GM23248 (cell line): ENCODE data around the gene ARL6IP4. TPM values are rescaled to one million over a fixed set of nuclear protein-coding genes. Genes with fewer than 3 reads are reported as not detected.

Source experiments
- DNase-seq: peaks from one replicate; pipeline ENCODE4 v3.0.0-alpha.2; 2015
- H2AFZ ChIP-seq: fragments of 200-600 bp; sonication (generic); 2 replicates; pipeline ENCODE4 v1.6.1; 2016; ENCODE audit warnings: antibody characterized with exemption
- H3F3A ChIP-seq: fragments of 200-600 bp; sonication (generic); 2 replicates; pipeline ENCODE4 v1.6.1; 2016; ENCODE audit warnings: mild to moderate bottlenecking, antibody characterized with exemption, mixed run types; ENCODE audit not compliant: insufficient read depth
- H3K27ac ChIP-seq: fragments of 200-600 bp; sonication (generic); 2 replicates; pipeline ENCODE4 v1.5.1; 2016; ENCODE audit warnings: mild to moderate bottlenecking
- H3K27me3 ChIP-seq: fragments of 200-600 bp; sonication (generic); replicated peaks from 2 replicates; pipeline ENCODE4 v1.6.1; 2016; ENCODE audit warnings: mild to moderate bottlenecking; ENCODE audit not compliant: insufficient read depth
- H3K36me3 ChIP-seq: fragments of 200-600 bp; sonication (generic); 2 replicates; pipeline ENCODE4 v1.6.1; 2016; ENCODE audit warnings: low read depth, mild to moderate bottlenecking
- H3K4me1 ChIP-seq: fragments of 200-600 bp; sonication (generic); 2 replicates; pipeline ENCODE4 v1.6.1; 2016; ENCODE audit warnings: mild to moderate bottlenecking; ENCODE audit not compliant: insufficient read depth
- H3K4me2 ChIP-seq: fragments of 200-600 bp; sonication (generic); one replicate; pipeline ENCODE4 v1.6.1; 2016; ENCODE audit warnings: mild to moderate bottlenecking; ENCODE audit not compliant: unreplicated experiment
- H3K4me3 ChIP-seq: fragments of 200-600 bp; sonication (generic); 2 replicates; pipeline ENCODE4 v1.5.1; 2016; ENCODE audit warnings: mild to moderate bottlenecking
- H3K79me2 ChIP-seq: fragments of 200-600 bp; sonication (generic); 2 replicates; pipeline ENCODE4 v1.6.1; 2016; ENCODE audit warnings: mild to moderate bottlenecking; ENCODE audit not compliant: insufficient read depth
- H3K9ac ChIP-seq: fragments of 200-600 bp; sonication (generic); 2 replicates; pipeline ENCODE4 v1.6.1; 2016; ENCODE audit warnings: mild to moderate bottlenecking
- H3K9me2 ChIP-seq: fragments of 200-600 bp; sonication (generic); 2 replicates; pipeline ENCODE4 v1.6.1; 2016; ENCODE audit warnings: mixed run types, mild to moderate bottlenecking, moderate library complexity; ENCODE audit not compliant: insufficient read depth
- H3K9me3 ChIP-seq: fragments of 200-600 bp; sonication (generic); one replicate; pipeline ENCODE4 v1.6.1; 2017; ENCODE audit warnings: low read depth
- H4K20me1 ChIP-seq: fragments of 200-600 bp; sonication (generic); 2 replicates; pipeline ENCODE4 v1.6.0; 2016; ENCODE audit not compliant: insufficient read depth
- EZH2 ChIP-seq: fragments of 200-600 bp; sonication (generic); IDR thresholded peaks from 2 replicates; pipeline ENCODE4 v1.6.1; 2018; ENCODE audit warnings: antibody characterized with exemption, mild to moderate bottlenecking; ENCODE audit not compliant: insufficient read depth, poor library complexity, severe bottlenecking
- EZH2phosphoT487 ChIP-seq: fragments of 200-600 bp; sonication (generic); IDR thresholded peaks from 2 replicates; pipeline ENCODE4 v1.6.1; 2018; ENCODE audit warnings: antibody characterized with exemption, moderate library complexity, mild to moderate bottlenecking, low read depth; ENCODE audit not compliant: insufficient read depth
- WGBS, 2 experiments: methylation state at CpG; one replicate each; pipeline ENCODE4 v1.1.6; 2015 to 2017; ENCODE audit warnings: low lambda C conversion rate in 2 of 2, low coverage in 1 of 2; ENCODE audit errors: missing lambda C conversion rate in 2 of 2; 5-methylcytosine and 5-hydroxymethylcytosine counted together
- in situ Hi-C: fragments of 300-500 bp; cut with MboI; formaldehyde crosslinking; loops from 2 replicates; pipeline ENCODE4 v1.15.0; 2020
- polyA plus RNA-seq: library from polyadenylated mRNA; unstranded; fragments of >200 nt; fragmentation: Nextera tagmentation; extraction: Ambion mirVana; gene quantifications from 2 replicates; pipeline ENCODE4 v1.2.1, GENCODE V29; 2016
- total RNA-seq: library from RNA; depleted of rRNA; stranded (reverse); fragments of >200 nt; shearing (Covaris generic); gene quantifications from 2 replicates; pipeline ENCODE4 v1.2.3, GENCODE V29; 2014

Gene ARL6IP4
- total and polyA plus RNA-seq, 2 experiments from 2014 or later = 150 to 259 TPM

DNA sequence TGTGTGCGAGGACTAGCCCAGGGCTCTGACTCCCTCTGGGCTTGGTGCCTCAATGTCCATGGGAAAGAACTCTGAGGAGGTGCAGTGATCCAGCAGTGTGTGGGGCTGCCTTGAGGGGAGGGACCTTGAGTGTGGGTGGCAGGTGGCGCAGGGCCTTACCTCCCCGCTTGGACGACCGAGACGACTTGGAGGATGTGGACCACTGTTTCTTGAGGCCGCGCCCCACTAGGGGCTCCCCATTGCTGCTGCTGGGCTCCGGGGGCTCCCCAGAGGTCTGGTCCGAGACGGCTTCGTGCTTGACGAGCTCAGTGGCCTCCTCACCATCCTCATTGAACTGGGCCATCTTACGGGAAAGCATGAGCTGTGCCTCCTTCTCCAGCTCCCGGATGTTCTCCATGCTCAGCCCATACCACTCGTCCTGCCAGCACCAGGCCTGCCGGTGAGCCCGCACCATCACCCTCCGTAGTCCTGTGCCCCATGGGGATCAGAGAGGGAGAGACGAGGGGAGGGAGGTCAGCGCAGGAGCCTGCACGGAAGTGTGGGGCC lies 24.7 kb downstream of the ARL6IP4 start:
- no peaks in the 10 kb centered on the region for H3K36me3 ChIP-seq
- no peak overlapping the region for H3K4me2 ChIP-seq
- H3K9me3 ChIP-seq = no peaks in the 10 kb centered on the region
- H3K27me3 ChIP-seq = no peaks in the 10 kb centered on the region
- no peak for DNase-seq
- 91 to 92% methylated on average over 15 to 20 of the region's 22 CpGs for WGBS, 2 experiments
- H3K79me2 ChIP-seq = no peaks in the 10 kb centered on the region
- no peak overlapping the region for H3K4me3 ChIP-seq
- in situ Hi-C loops = no loop called here
- no peaks in the 10 kb centered on the region for H3K4me1 ChIP-seq
- no peak for TF ChIP-seq EZH2
- no peak for TF ChIP-seq EZH2phosphoT487
- no peak overlapping the region for H3K9ac ChIP-seq
- H4K20me1 ChIP-seq = no peaks in the 10 kb centered on the region
- H2AFZ ChIP-seq = no peak overlapping the region
- H3F3A ChIP-seq = no peaks in the 10 kb centered on the region; the same call in 1 of the 2 replicates
- no peaks in the 10 kb centered on the region for H3K9me2 ChIP-seq
- H3K27ac ChIP-seq = no peak overlapping the region

DNA sequence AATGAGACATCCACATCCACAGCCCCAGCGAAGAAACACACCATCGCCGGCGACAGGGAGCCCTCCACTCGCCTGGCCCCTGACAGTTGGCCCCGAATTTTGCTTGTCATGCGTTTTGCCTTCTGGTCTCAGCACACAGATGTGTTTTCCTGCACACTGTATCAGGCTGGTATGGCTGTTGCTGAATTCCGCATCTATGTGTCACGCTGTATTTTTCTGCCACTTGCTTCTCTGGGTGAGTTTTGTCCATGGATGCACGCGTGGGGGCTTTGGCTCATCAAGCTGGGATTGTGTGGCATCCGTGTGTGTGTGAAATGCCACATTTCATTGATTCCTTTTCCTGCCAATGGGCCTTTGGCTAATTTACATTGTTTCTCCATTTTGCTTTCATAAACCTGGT lies 26.5 kb downstream of the ARL6IP4 start:
- Histone ChIP-seq H3K4me1 (no peaks in the 10 kb centered on the region), H3K27ac (no peak overlapping the region), H3K9me3 (no peaks in the 10 kb centered on the region), H3K36me3 (no peaks in the 10 kb centered on the region), H3K9ac (no peak overlapping the region), H3K79me2 (no peaks in the 10 kb centered on the region), H3F3A (no peaks in the 10 kb centered on the region; the same call in 1 of the 2 replicates), H2AFZ (no peak overlapping the region), H3K27me3 (no peaks in the 10 kb centered on the region), H3K9me2 (no peaks in the 10 kb centered on the region), H3K4me3 (no peak overlapping the region), H3K4me2 (no peak overlapping the region), H4K20me1 (no peaks in the 10 kb centered on the region)
- TF ChIP-seq EZH2 = no peak
- no peak for TF ChIP-seq EZH2phosphoT487
- in situ Hi-C loops = no loop called here
- 83 to 85% methylated on average over 12 of the region's 12 CpGs for WGBS, 2 experiments
- peak; percentile 38 for DNase-seq

- in situ Hi-C loops = no loop called here
- DNase-seq = no peak
- WGBS, 2 experiments = 80 to 92% methylated on average over 1 of the region's 1 CpG
- Histone ChIP-seq H3K9me2 (no peaks in the 10 kb centered on the region), H3K27me3 (no peaks in the 10 kb centered on the region), H3K79me2 (no peaks in the 10 kb centered on the region), H3K9me3 (no peaks in the 10 kb centered on the region), H3K9ac (no peak overlapping the region), H3K27ac (no peak overlapping the region), H4K20me1 (no peaks in the 10 kb centered on the region), H3F3A (no peaks in the 10 kb centered on the region; the same call in 1 of the 2 replicates), H3K4me2 (no peak overlapping the region), H2AFZ (no peak overlapping the region), H3K36me3 (no peaks in the 10 kb centered on the region), H3K4me3 (no peak overlapping the region), H3K4me1 (no peaks in the 10 kb centered on the region)
- TF ChIP-seq EZH2 (no peak), EZH2phosphoT487 (no peak)
Observed at GRCh38 chr12:123010110-123010509, 29.6 kb downstream of the ARL6IP4 start.

DNA sequence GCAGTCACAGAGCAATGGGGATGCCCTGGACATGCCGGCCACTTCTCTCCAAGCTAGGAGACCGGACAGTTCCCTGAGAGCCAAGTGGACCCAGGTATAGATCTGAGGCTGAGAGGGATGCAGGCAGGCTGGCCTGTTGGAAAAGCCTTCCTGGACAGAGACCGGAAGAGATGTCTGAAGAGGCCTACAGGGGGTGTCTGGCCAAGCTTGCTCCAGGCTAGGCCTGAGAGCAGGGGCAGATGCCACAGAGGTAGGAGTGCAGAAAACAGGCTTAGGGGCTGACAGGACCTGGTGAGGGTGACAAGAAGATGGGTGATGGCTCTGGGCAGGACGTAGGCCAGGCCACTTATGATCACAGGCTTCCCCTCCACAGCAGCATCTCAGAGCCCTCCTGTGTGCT lies 30.2 kb downstream of the ARL6IP4 start:
- H3K36me3 ChIP-seq = no peaks in the 10 kb centered on the region
- no peaks in the 10 kb centered on the region for H3K27me3 ChIP-seq
- no peak overlapping the region for H2AFZ ChIP-seq
- no peak overlapping the region for H3K27ac ChIP-seq
- in situ Hi-C loops = no loop called here
- no peaks in the 10 kb centered on the region for H3K79me2 ChIP-seq
- H3K4me1 ChIP-seq = no peaks in the 10 kb centered on the region
- TF ChIP-seq EZH2 (no peak), EZH2phosphoT487 (no peak)
- WGBS, 2 experiments = 88 to 90% methylated on average over 4 of the region's 4 CpGs
- no peaks in the 10 kb centered on the region for H3K9me3 ChIP-seq
- no peaks in the 10 kb centered on the region for H4K20me1 ChIP-seq
- no peak overlapping the region for H3K4me2 ChIP-seq
- DNase-seq = no peak
- no peaks in the 10 kb centered on the region for H3K9me2 ChIP-seq
- H3F3A ChIP-seq = no peaks in the 10 kb centered on the region; the same call in 1 of the 2 replicates
- no peak overlapping the region for H3K9ac ChIP-seq
- no peak overlapping the region for H3K4me3 ChIP-seq

DNA sequence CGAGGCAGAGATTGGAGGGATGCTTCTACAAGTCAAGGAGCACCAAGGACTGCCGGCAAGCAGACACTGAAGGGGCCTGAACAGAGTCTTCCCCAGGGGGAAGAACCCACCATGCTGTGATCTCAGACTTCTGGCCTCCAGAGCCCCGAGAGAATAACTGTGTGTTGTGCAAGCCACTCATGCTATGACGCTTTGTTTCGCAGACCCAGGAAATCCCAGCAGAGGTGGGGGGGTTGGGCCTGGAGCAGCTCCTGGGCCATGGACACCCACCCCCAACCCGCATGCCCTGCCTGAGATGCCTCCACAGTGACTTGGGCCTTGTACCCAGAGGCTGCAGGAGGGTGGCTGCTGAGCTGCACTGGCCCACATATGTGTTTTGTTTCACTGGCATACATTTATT lies 31.2 kb downstream of the ARL6IP4 start:
- H3K4me3 ChIP-seq = no peak overlapping the region
- H3K36me3 ChIP-seq = no peaks in the 10 kb centered on the region
- H4K20me1 ChIP-seq = no peaks in the 10 kb centered on the region
- no peak for DNase-seq
- H2AFZ ChIP-seq = no peak overlapping the region
- TF ChIP-seq EZH2 (no peak), EZH2phosphoT487 (no peak)
- no peaks in the 10 kb centered on the region for H3K9me2 ChIP-seq
- H3K79me2 ChIP-seq = no peaks in the 10 kb centered on the region
- no peak overlapping the region for H3K27ac ChIP-seq
- 91 to 98% methylated on average over 6 of the region's 6 CpGs for WGBS, 2 experiments
- no peak overlapping the region for H3K4me2 ChIP-seq
- H3F3A ChIP-seq = no peaks in the 10 kb centered on the region; the same call in 1 of the 2 replicates
- in situ Hi-C loops = no loop called here
- H3K4me1 ChIP-seq = no peaks in the 10 kb centered on the region
- H3K9ac ChIP-seq = no peak overlapping the region
- H3K27me3 ChIP-seq = no peaks in the 10 kb centered on the region
- H3K9me3 ChIP-seq = no peaks in the 10 kb centered on the region
